ENCODE data around the gene FTH1. TPM values are rescaled to one million over a fixed set of nuclear protein-coding genes. Genes with fewer than 3 reads are reported as not detected.

FTH1 gene
- polyA plus RNA-seq (2012; rRNA removed) = 879 and 1,229 TPM in 2 replicates
- polyA plus RNA-seq (2012; cell fraction: cytosol; rRNA removed) = 2,322 and 2,767 TPM in 2 replicates
- polyA plus RNA-seq (2012; cell fraction: nucleus; rRNA removed) = 269 and 354 TPM in 2 replicates

GRCh38 chr11:61967116-61967923, at the start of gene FTH1:
FTH1 (minus strand) TSS chr11:61967634; CDS start chr11:61967425, 209 bp downstream.
- Histone ChIP-seq H3K4me3 (ENCODE audit: low read depth in 2 of 2, low read length in 1 of 2) (peak within 1 kb of the TSS; percentile 99), H4K20me1 (ENCODE audit: insufficient read depth) (peaks cover 44% of the 10 kb centered on the region), H3K36me3 (replicated peaks in 1 of 2; ENCODE audit: control insufficient read depth in 1 of 2, insufficient read depth in 2 of 2, low read length in 1 of 2) (peaks cover 31 to 34% of the 10 kb centered on the region in 2 experiments), H3K27me3 (ENCODE audit: insufficient read depth) (no peaks in the 10 kb centered on the region), H3K27ac (ENCODE audit: low read depth in 2 of 2, low read length in 1 of 2) (peak within 1 kb of the TSS; percentile 94 to 97), H3F3A (replicated peaks; ENCODE audit: insufficient read depth) (peaks cover 71% of the 10 kb centered on the region), H2AFZ (ENCODE audit: low read depth) (peak within 1 kb of the TSS; percentile 80), H3K4me1 (ENCODE audit: control insufficient read depth in 1 of 2, insufficient read depth in 2 of 2, low read depth in 1 of 2, low read length in 1 of 2) (peaks cover 43 to 52% of the 10 kb centered on the region in 2 experiments), H3K79me2 (ENCODE audit: insufficient read depth) (peaks cover 43% of the 10 kb centered on the region), H3K4me2 (peak within 1 kb of the TSS; percentile 88), H3K9me3 (no peaks in the 10 kb centered on the region), H3K9me2 (no peaks in the 10 kb centered on the region), H3K9ac (peak within 1 kb of the TSS; percentile 95)
- TF ChIP-seq MXI1 (IDR thresholded peaks at IDR 0.05; ENCODE audit: low read depth, low read length) (peak; percentile 63), YY1 (IDR thresholded peaks at IDR 0.05; ENCODE audit: low read depth) (peak; percentile 68; the same call in 1 of the 2 replicates), ELF1 (IDR thresholded peaks at IDR 0.05) (no peak; the same call in 1 of the 2 replicates), GABPA (IDR thresholded peaks at IDR 0.05; ENCODE audit: low read depth) (peak; percentile 60), FOXM1 (IDR thresholded peaks at IDR 0.05; ENCODE audit: low read depth) (no peak), SMC3 (IDR thresholded peaks at IDR 0.05; ENCODE audit: low read depth, low read length) (no peak), RFX5 (IDR thresholded peaks at IDR 0.05; ENCODE audit: low read length) (no peak), EP300 (IDR thresholded peaks at IDR 0.05; ENCODE audit: borderline replicate concordance in 1 of 2, low read depth in 1 of 2, low read length in 1 of 2) (peak; percentile 8 to 29; a peak in 2 of 4 replicates), FOSL2 (IDR thresholded peaks at IDR 0.05; ENCODE audit: borderline replicate concordance, low read depth) (no peak), CHD2 (IDR thresholded peaks at IDR 0.05; ENCODE audit: low read length, partially characterized antibody) (peak; percentile 91), RAD21 (IDR thresholded peaks at IDR 0.05; ENCODE audit: low read length) (no peak), TAF1 (IDR thresholded peaks at IDR 0.05; ENCODE audit: borderline replicate concordance, low read depth, low read length) (peak; percentile 79), TCF12 (IDR thresholded peaks at IDR 0.05) (no peak; the same call in 1 of the 2 replicates), RCOR1 (IDR thresholded peaks at IDR 0.05; ENCODE audit: low read length) (no peak), POLR2AphosphoS5 (IDR thresholded peaks at IDR 0.05; ENCODE audit: low read depth, low read length) (peak; percentile 97), JUND (IDR thresholded peaks at IDR 0.05) (no peak), FOXJ3 (CRISPR knock-in tag; IDR thresholded peaks at IDR 0.05) (no peak), GATA2 (CRISPR knock-in tag; IDR thresholded peaks at IDR 0.05) (no peak), CTCF (IDR thresholded peaks at IDR 0.05) (no peak), TEAD4 (IDR thresholded peaks at IDR 0.05; ENCODE audit: borderline replicate concordance, insufficient read depth) (no peak), MEF2A (IDR thresholded peaks at IDR 0.05; ENCODE audit: borderline replicate concordance, low read depth) (no peak)
- TF ChIP-seq, protein P1, sequence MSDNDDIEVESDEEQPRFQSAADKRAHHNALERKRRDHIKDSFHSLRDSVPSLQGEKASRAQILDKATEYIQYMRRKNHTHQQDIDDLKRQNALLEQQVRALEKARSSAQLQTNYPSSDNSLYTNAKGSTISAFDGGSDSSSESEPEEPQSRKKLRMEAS (IDR thresholded peaks at IDR 0.05; ENCODE audit: low read depth) = peak; percentile 70; the same call in 1 of the 2 replicates
- TF ChIP-seq, protein P2, sequence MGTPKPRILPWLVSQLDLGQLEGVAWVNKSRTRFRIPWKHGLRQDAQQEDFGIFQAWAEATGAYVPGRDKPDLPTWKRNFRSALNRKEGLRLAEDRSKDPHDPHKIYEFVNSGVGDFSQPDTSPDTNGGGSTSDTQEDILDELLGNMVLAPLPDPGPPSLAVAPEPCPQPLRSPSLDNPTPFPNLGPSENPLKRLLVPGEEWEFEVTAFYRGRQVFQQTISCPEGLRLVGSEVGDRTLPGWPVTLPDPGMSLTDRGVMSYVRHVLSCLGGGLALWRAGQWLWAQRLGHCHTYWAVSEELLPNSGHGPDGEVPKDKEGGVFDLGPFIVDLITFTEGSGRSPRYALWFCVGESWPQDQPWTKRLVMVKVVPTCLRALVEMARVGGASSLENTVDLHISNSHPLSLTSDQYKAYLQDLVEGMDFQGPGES (IDR thresholded peaks at IDR 0.05; ENCODE audit: low read depth, low read length) = no peak
- TF ChIP-seq, protein P3, sequence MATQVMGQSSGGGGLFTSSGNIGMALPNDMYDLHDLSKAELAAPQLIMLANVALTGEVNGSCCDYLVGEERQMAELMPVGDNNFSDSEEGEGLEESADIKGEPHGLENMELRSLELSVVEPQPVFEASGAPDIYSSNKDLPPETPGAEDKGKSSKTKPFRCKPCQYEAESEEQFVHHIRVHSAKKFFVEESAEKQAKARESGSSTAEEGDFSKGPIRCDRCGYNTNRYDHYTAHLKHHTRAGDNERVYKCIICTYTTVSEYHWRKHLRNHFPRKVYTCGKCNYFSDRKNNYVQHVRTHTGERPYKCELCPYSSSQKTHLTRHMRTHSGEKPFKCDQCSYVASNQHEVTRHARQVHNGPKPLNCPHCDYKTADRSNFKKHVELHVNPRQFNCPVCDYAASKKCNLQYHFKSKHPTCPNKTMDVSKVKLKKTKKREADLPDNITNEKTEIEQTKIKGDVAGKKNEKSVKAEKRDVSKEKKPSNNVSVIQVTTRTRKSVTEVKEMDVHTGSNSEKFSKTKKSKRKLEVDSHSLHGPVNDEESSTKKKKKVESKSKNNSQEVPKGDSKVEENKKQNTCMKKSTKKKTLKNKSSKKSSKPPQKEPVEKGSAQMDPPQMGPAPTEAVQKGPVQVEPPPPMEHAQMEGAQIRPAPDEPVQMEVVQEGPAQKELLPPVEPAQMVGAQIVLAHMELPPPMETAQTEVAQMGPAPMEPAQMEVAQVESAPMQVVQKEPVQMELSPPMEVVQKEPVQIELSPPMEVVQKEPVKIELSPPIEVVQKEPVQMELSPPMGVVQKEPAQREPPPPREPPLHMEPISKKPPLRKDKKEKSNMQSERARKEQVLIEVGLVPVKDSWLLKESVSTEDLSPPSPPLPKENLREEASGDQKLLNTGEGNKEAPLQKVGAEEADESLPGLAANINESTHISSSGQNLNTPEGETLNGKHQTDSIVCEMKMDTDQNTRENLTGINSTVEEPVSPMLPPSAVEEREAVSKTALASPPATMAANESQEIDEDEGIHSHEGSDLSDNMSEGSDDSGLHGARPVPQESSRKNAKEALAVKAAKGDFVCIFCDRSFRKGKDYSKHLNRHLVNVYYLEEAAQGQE (IDR thresholded peaks at IDR 0.05; ENCODE audit: low read depth, low read length) = no peak; the same call in 1 of the 2 replicates
- TF ChIP-seq, protein P4, sequence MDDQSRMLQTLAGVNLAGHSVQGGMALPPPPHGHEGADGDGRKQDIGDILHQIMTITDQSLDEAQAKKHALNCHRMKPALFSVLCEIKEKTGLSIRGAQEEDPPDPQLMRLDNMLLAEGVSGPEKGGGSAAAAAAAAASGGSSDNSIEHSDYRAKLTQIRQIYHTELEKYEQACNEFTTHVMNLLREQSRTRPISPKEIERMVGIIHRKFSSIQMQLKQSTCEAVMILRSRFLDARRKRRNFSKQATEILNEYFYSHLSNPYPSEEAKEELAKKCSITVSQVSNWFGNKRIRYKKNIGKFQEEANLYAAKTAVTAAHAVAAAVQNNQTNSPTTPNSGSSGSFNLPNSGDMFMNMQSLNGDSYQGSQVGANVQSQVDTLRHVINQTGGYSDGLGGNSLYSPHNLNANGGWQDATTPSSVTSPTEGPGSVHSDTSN (IDR thresholded peaks at IDR 0.05) = 0 out of 2 replicates have a peak, but pooled peaks have one; percentile 3
- CTCF ChIA-PET = interaction anchor here (1.0 to 11.7 kb wide), 11 partner anchors 9 to 156 kb away, joined by 3 to 64 read pairs (median 5); partner anchors contain the start of gene INCENP
- 36% methylated on average over 15 of the region's 93 CpGs for WGBS (ENCODE audit: low lambda C conversion rate)
- DNase-seq = peak; percentile 99
- POLR2A ChIA-PET = interaction anchor here (0.6 to 5.2 kb wide), 19 partner anchors 9 to 333 kb away, joined by 3 to 76 read pairs (median 6); partner anchors contain the start of genes BEST1 and FADS2
